OCI-LY3 (cell line): ENCODE results near the gene TNFRSF1B.
"Not testable (repeated sequence)": the region's sequence is repeated elsewhere in the genome, so short reads cannot be mapped to it uniquely, and the experiment has no call there.

Experiments
- H2AFZ ChIP-seq: fragments of 200-600, 300-600 bp; shearing (Covaris generic); 2 replicates; pipeline ENCODE4 v1.6.0; 2014; ENCODE audit warnings: antibody characterized with exemption, low read depth, low read length
- H3K27ac ChIP-seq: fragments of 200-600, 300-600 bp; sonication (generic); 2 replicates; pipeline ENCODE4 v1.5.1; 2014; ENCODE audit warnings: mild to moderate bottlenecking, low read length, moderate library complexity, mixed read lengths
- H3K27me3 ChIP-seq: fragments of 200-600, 300-600 bp; sonication (generic); 2 replicates; pipeline ENCODE4 v1.6.1; 2014; ENCODE audit warnings: low read depth, low read length, mixed read lengths
- H3K36me3 ChIP-seq: fragments of 200-600, 300-600 bp; sonication (generic); replicated peaks from 2 replicates; pipeline ENCODE3; 2014; ENCODE audit warnings: low read depth, low read length, mixed read lengths
- H3K4me1 ChIP-seq: fragments of 300-600, 200-600 bp; sonication (generic); 2 replicates; pipeline ENCODE4 v1.6.1; 2014; ENCODE audit warnings: low read length, mixed read lengths
- H3K4me2 ChIP-seq: fragments of 200-600, 300-600 bp; sonication (generic); 2 replicates; pipeline ENCODE4 v1.6.1; 2014; ENCODE audit warnings: low read length, mixed read lengths
- H3K4me3 ChIP-seq: fragments of 300-600, 200-600 bp; sonication (generic); 2 replicates; pipeline ENCODE4 v1.5.1; 2014; ENCODE audit warnings: antibody characterized with exemption, mild to moderate bottlenecking, low read length, moderate library complexity
- H3K79me2 ChIP-seq: fragments of 300-600, 200-600 bp; shearing (Covaris generic); 2 replicates; pipeline ENCODE4 v1.6.1; 2014; ENCODE audit warnings: mild to moderate bottlenecking, low read length, mixed read lengths
- H3K9ac ChIP-seq: fragments of 300-600, 200-600 bp; shearing (Covaris generic); 2 replicates; pipeline ENCODE4 v1.6.0; 2014; ENCODE audit warnings: mild to moderate bottlenecking, low read length, moderate library complexity
- H3K9me3 ChIP-seq: fragments of 200-600, 300-600 bp; shearing (Covaris generic); 2 replicates; pipeline ENCODE4 v1.6.1; 2014; ENCODE audit warnings: low read length, mixed read lengths; ENCODE audit not compliant: insufficient read depth
- H4K20me1 ChIP-seq: fragments of 200-600, 300-600 bp; sonication (generic); 2 replicates; pipeline ENCODE4 v1.6.1; 2016; ENCODE audit warnings: low read length, mixed read lengths; ENCODE audit not compliant: insufficient read depth
- EZH2phosphoT487 ChIP-seq: fragments of 200-600 bp; shearing (Covaris generic); IDR thresholded peaks from 2 replicates; pipeline ENCODE4 v1.6.1; 2018; ENCODE audit warnings: antibody characterized with exemption, mixed run types, low read depth
- TF ChIP-seq, protein P1 (sequence below): fragments of 200-600, 300-600 bp; sonication (generic); IDR thresholded peaks from 2 replicates; pipeline ENCODE4 v1.5.1; 2014; ENCODE audit warnings: antibody characterized with exemption, low read length, low read depth

TNFRSF1B gene

DNA sequence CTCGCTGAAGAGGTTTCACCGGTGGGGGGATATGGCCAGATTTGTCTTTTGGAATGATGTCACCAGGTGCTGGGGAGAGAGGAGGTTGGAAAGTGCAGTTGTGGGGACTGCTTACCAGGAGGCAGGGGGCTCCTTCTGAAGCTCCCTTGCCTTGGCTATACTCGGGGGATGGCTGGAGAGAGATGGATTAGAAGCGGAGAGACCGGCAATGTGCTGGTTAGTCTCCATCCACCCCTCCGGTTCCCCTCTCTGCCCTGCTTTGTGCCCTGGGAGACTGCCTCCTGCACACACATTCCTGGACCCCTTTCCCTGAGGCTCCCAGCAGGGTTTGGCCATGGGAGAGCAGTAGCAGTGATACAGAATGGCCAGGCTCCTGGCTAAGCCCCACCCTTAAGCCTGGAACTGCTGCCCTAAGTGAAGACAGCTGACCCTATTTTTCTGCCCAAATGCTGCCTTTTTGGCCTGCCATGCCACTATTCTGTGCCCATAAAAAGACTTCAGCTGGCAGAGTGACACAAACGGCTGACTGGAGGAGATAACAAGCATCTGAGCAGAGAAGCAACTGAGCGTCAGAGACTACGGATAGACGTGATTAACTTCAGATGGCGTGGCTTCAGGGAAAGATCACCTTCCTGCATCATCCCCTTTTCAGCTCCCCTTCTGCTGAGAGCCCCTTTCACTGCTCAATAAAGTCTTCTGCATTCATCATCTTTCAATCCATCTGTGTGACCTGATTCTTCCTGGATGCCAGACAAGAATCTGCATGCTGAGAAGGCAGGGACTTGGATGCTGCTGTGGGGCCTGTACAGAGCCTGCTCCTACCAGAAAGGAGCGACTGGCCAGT, 48.5 kb downstream of the TNFRSF1B start:
- H3K4me3 ChIP-seq: no peak overlapping the region
- no peaks in the 10 kb centered on the region for H3K9me3 ChIP-seq
- H2AFZ ChIP-seq: no peak overlapping the region
- H3K4me2 ChIP-seq: no peak overlapping the region
- no peak overlapping the region for H3K9ac ChIP-seq
- H3K27ac ChIP-seq: no peak overlapping the region
- H3K79me2 ChIP-seq: no peaks in the 10 kb centered on the region
- no peak for TF ChIP-seq EZH2phosphoT487
- TF ChIP-seq, protein P1, sequence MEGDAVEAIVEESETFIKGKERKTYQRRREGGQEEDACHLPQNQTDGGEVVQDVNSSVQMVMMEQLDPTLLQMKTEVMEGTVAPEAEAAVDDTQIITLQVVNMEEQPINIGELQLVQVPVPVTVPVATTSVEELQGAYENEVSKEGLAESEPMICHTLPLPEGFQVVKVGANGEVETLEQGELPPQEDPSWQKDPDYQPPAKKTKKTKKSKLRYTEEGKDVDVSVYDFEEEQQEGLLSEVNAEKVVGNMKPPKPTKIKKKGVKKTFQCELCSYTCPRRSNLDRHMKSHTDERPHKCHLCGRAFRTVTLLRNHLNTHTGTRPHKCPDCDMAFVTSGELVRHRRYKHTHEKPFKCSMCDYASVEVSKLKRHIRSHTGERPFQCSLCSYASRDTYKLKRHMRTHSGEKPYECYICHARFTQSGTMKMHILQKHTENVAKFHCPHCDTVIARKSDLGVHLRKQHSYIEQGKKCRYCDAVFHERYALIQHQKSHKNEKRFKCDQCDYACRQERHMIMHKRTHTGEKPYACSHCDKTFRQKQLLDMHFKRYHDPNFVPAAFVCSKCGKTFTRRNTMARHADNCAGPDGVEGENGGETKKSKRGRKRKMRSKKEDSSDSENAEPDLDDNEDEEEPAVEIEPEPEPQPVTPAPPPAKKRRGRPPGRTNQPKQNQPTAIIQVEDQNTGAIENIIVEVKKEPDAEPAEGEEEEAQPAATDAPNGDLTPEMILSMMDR: no peak
- H4K20me1 ChIP-seq: no peaks in the 10 kb centered on the region
- H3K27me3 ChIP-seq: no peaks in the 10 kb centered on the region
- no peaks in the 10 kb centered on the region for H3K36me3 ChIP-seq
- peaks cover 10% of the 10 kb centered on the region for H3K4me1 ChIP-seq

DNA sequence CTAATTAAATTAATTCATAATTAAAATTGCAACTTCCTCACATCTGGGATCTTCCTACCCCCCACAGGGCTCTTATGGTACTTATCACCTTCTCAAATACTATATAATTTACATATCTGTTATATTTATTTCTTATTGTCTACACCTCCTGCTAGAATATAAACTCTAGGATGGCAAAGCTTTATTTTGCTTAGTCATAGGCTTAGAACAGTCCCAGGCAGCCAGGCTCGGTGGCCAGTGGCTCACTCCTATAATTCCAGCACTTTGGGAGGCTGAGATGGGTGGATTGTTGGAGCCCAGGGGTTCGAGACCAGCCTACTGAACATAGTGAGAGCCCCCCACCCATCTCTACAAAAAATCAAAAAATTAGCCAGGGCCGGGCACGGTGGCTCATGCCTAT, 53.0 kb downstream of the TNFRSF1B start:
- no peaks in the 10 kb centered on the region for H3K36me3 ChIP-seq

DNA sequence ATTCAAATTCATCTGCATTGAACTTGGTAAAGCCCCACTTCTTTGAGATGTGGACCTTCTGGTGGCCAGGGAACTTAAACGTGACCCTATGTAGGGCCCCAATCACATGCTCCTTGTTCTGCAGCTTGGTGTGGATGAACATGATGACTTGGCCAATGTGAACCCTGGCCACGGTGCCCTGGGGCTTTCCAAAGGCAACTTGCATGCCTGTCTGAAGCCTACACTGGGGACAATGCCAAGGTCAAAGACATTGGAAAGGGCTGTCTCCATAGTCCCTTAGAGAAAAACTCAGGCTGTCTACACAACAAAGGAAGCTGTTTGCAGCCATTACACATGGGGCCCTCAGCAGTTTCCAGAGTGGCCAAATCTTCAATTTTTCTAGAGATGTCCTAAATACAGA, 54.1 kb downstream of the TNFRSF1B start:
- Histone ChIP-seq H3K4me1 (no peaks in the 10 kb centered on the region), H3K79me2 (no peaks in the 10 kb centered on the region), H3K4me2 (no peak overlapping the region), H3K9me3 (no peaks in the 10 kb centered on the region), H3K4me3 (no peak overlapping the region), H2AFZ (no peak overlapping the region), H3K27me3 (no peaks in the 10 kb centered on the region), H3K27ac (no peak overlapping the region), H4K20me1 (no peaks in the 10 kb centered on the region), H3K36me3 (no peaks in the 10 kb centered on the region), H3K9ac (no peak overlapping the region)
- no peak for TF ChIP-seq EZH2phosphoT487
- TF ChIP-seq, protein P1: no peak

More for the DNA sequence above, 53.0 kb downstream of the TNFRSF1B start:
- Histone ChIP-seq H3K9me3 (no peaks in the 10 kb centered on the region), H3K27ac (no peak overlapping the region), H3K79me2 (no peaks in the 10 kb centered on the region), H3K4me3 (no peak overlapping the region), H4K20me1 (no peaks in the 10 kb centered on the region), H3K9ac (no peak overlapping the region), H3K4me1 (no peaks in the 10 kb centered on the region), H3K27me3 (no peaks in the 10 kb centered on the region), H2AFZ (no peak overlapping the region), H3K4me2 (no peak overlapping the region)
- TF ChIP-seq, protein P1: no peak
- no peak for TF ChIP-seq EZH2phosphoT487

DNA sequence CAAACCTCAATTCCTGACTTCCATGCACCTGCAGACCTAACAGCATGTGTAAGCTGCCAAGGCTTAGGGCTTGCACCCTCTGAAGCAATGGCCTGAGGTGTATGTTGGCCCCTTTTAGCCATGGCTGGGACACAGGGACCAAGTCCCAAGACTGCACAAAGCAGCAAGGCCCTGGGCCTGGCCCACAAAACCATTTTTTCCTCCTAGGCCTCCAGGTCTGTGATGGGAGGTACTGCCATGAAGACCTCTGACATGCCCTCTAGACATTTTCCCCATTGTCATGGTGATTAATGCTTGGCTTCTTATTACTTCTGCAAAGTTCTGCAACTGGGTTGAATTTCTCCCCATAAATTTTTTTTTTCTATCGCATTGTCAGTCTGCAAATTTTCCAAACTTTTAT, 55.9 kb downstream of the TNFRSF1B start:
- H2AFZ ChIP-seq, H3K79me2 ChIP-seq, H3K4me3 ChIP-seq, H3K9me3 ChIP-seq, H4K20me1 ChIP-seq, H3K9ac ChIP-seq, H3K36me3 ChIP-seq, H3K4me1 ChIP-seq, H3K27me3 ChIP-seq, H3K27ac ChIP-seq, H3K4me2 ChIP-seq: not testable (repeated sequence)

DNA sequence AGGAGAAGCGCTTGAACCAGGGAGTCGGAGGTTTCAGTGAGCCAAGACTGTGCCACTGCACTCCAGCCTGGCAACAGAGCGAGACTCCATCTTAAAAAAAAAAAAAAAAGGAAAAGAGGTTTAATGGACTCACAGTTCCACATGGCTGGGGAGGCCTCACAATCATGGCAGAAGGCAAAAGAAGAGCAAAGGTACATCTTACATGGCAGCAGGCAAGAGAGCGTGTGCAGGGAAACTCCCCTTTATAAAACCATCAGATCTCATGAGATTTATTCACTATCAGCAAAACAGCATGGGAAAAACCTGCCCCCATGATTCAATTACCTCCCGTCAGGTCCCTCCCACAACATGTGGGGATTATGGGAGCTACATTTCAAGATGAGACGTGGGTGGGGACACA, 57.3 kb downstream of the TNFRSF1B start:
- not testable (repeated sequence) for H3K4me3 ChIP-seq, H3K4me1 ChIP-seq, H3K36me3 ChIP-seq, H3K27me3 ChIP-seq, H3K4me2 ChIP-seq, H4K20me1 ChIP-seq, H3K9me3 ChIP-seq, H3K27ac ChIP-seq, H3K79me2 ChIP-seq, H2AFZ ChIP-seq, H3K9ac ChIP-seq
